ENCODE results near the gene OVCA2. TPM values are rescaled to one million over a fixed set of nuclear protein-coding genes. Genes with fewer than 3 reads are reported as not detected.
A peak's percentile ranks its signal among the peaks of the same experiment; 100 is the strongest.

Gene OVCA2
- total RNA-seq, 1 donor from 2014 or later = 24.8 TPM

- no peaks in the 10 kb centered on the region for H3K9me3 Mint-ChIP-seq
- no peak for DNase-seq (ENCODE audit: low spot score in 2 of 2, unreplicated experiment in 2 of 2)
- H3K4me3 Mint-ChIP-seq = peak overlapping the region; percentile 89
- TF ChIP-seq CTCF (IDR thresholded peaks at IDR 0.05; ENCODE audit: unreplicated experiment) = no peak
- peaks cover 18% of the 10 kb centered on the region for H3K4me1 Mint-ChIP-seq
- peak overlapping the region; percentile 78 for H3K27ac Mint-ChIP-seq
- peaks cover 17% of the 10 kb centered on the region for H3K36me3 Mint-ChIP-seq
- H3K27me3 Mint-ChIP-seq (ENCODE audit: low read depth) = no peaks in the 10 kb centered on the region
Observed at GRCh38 chr17:2040942-2041560, 771 bp upstream of the OVCA2 start.

- Mint-ChIP-seq H3K36me3 (peaks cover 7% of the 10 kb centered on the region), H3K27me3 (ENCODE audit: low read depth) (no peaks in the 10 kb centered on the region), H3K27ac (peak overlapping the region; percentile 97), H3K4me3 (peak overlapping the region; percentile 89), H3K9me3 (no peaks in the 10 kb centered on the region), H3K4me1 (peaks cover 18% of the 10 kb centered on the region)
- TF ChIP-seq CTCF (IDR thresholded peaks at IDR 0.05; ENCODE audit: unreplicated experiment) = no peak
- DNase-seq (ENCODE audit: low spot score in 2 of 2, unreplicated experiment in 2 of 2) = peak in 1 of 2 experiments; percentile 51
Observed at GRCh38 chr17:2042390-2042847, 597 bp downstream of the OVCA2 start.

- DNase-seq (ENCODE audit: low spot score in 2 of 2, unreplicated experiment in 2 of 2) = no peak
- Mint-ChIP-seq H3K9me3 (no peaks in the 10 kb centered on the region), H3K27ac (peak overlapping the region; percentile 97), H3K27me3 (ENCODE audit: low read depth) (peaks cover 4% of the 10 kb centered on the region), H3K4me3 (peak overlapping the region; percentile 89), H3K36me3 (peaks cover 7% of the 10 kb centered on the region), H3K4me1 (peaks cover 18% of the 10 kb centered on the region)
- TF ChIP-seq CTCF (IDR thresholded peaks at IDR 0.05; ENCODE audit: unreplicated experiment) = no peak
Observed at GRCh38 chr17:2042933-2043332, 1.1 kb downstream of the OVCA2 start.

GRCh38 chr17:2043785-2044184, 2.0 kb downstream of the OVCA2 start:
- TF ChIP-seq CTCF (IDR thresholded peaks at IDR 0.05; ENCODE audit: unreplicated experiment) = no peak
- Mint-ChIP-seq H3K36me3 (peaks cover under 1% of the 10 kb centered on the region), H3K27me3 (ENCODE audit: low read depth) (peaks cover 10% of the 10 kb centered on the region), H3K27ac (peak overlapping the region; percentile 97), H3K4me3 (peak overlapping the region; percentile 35), H3K4me1 (peaks cover 18% of the 10 kb centered on the region), H3K9me3 (no peaks in the 10 kb centered on the region)
- no peak for DNase-seq (ENCODE audit: low spot score in 2 of 2, unreplicated experiment in 2 of 2)

GRCh38 chr17:2044263-2044894, 2.6 kb downstream of the OVCA2 start:
- H3K4me1 Mint-ChIP-seq = peaks cover 23% of the 10 kb centered on the region
- H3K9me3 Mint-ChIP-seq = no peaks in the 10 kb centered on the region
- peak overlapping the region; percentile 10 for H3K4me3 Mint-ChIP-seq
- TF ChIP-seq CTCF (IDR thresholded peaks at IDR 0.05; ENCODE audit: unreplicated experiment) = no peak
- H3K27ac Mint-ChIP-seq = no peak overlapping the region
- DNase-seq (ENCODE audit: low spot score in 2 of 2, unreplicated experiment in 2 of 2) = no peak
- H3K36me3 Mint-ChIP-seq = no peaks in the 10 kb centered on the region
- peaks cover 16% of the 10 kb centered on the region for H3K27me3 Mint-ChIP-seq (ENCODE audit: low read depth)
